ENCODE measurements around the gene GHSR.

DNA sequence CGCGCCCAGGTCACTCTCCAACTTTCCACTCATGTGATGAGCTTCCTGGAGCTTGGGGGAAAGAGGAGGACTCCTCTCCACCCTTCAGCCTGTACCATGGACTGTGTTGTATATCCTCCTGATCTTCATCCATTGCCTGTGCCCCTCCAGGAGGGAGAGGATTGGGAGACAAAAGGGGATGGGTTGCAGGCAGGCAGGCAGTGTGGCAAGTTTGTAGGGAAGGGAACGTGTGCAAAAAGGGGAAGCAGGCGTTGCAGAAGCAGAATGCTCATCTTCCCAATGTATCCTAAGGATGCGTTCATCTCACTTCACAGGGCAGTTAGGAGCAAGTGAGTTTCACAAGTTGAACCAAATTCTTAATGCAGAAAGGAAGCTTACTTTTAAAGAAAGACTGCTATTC, 28.1 kb upstream of the GHSR start:
- TF ChIP-seq, protein P1, sequence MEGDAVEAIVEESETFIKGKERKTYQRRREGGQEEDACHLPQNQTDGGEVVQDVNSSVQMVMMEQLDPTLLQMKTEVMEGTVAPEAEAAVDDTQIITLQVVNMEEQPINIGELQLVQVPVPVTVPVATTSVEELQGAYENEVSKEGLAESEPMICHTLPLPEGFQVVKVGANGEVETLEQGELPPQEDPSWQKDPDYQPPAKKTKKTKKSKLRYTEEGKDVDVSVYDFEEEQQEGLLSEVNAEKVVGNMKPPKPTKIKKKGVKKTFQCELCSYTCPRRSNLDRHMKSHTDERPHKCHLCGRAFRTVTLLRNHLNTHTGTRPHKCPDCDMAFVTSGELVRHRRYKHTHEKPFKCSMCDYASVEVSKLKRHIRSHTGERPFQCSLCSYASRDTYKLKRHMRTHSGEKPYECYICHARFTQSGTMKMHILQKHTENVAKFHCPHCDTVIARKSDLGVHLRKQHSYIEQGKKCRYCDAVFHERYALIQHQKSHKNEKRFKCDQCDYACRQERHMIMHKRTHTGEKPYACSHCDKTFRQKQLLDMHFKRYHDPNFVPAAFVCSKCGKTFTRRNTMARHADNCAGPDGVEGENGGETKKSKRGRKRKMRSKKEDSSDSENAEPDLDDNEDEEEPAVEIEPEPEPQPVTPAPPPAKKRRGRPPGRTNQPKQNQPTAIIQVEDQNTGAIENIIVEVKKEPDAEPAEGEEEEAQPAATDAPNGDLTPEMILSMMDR (optimal IDR thresholded peaks at IDR 0.05 in 1 of 3, IDR thresholded peaks at IDR 0.05 in 1 of 3, conservative IDR thresholded peaks at IDR 0.05 in 1 of 3; ENCODE audit: extremely low read depth in 1 of 3, insufficient read depth in 2 of 3, low read length in 3 of 3) = no peak
- TF ChIP-seq EZH2 (IDR thresholded peaks at IDR 0.05; ENCODE audit: low read length) = no peak

All from keratinocyte (primary cell).